ENCODE measurements around the gene RGSL1. TPM values are rescaled to one million over a fixed set of nuclear protein-coding genes. Genes with fewer than 3 reads are reported as not detected.

The RGSL1 gene
- total RNA-seq, 2 experiments from 2014 or later, result not detected

- Mint-ChIP-seq H3K27ac (no peak overlapping the region), H3K36me3 (ENCODE audit: low read depth) (peaks cover 29% of the 10 kb centered on the region), H3K27me3 (no peaks in the 10 kb centered on the region), H3K9me3 (ENCODE audit: low read depth) (no peaks in the 10 kb centered on the region), H3K4me1 (peaks cover 5% of the 10 kb centered on the region), H3K4me3 (no peak overlapping the region)
- ATAC-seq (no peak), DNase-seq (no peak)
- ChIA-PET POLR2A (interaction anchor here (0.5 kb wide), 1 partner anchor 353 kb away, joined by 5 read pairs; no protein-coding TSS in a partner anchor), CTCF (interaction anchor here (0.5 to 1.2 kb wide), 4 partner anchors 12 to 331 kb away, joined by 3 read pairs; partner anchors contain the start of gene RNASEL)
- intact Hi-C loops (cut with DNase I, micrococcal nuclease), result no loop called here
Measured at GRCh38 chr1:182574156-182574555, 124.2 kb downstream of the RGSL1 start.

GRCh38 chr1:182575540-182576149 lies 125.7 kb downstream of the RGSL1 start:
- Mint-ChIP-seq H3K36me3 (ENCODE audit: low read depth) (peaks cover 39% of the 10 kb centered on the region), H3K9me3 (ENCODE audit: low read depth) (no peaks in the 10 kb centered on the region), H3K27me3 (no peaks in the 10 kb centered on the region), H3K27ac (no peak overlapping the region), H3K4me1 (peaks cover 14% of the 10 kb centered on the region), H3K4me3 (no peak overlapping the region)
- POLR2A ChIA-PET, result no interaction called here
- intact Hi-C loops (cut with DNase I, micrococcal nuclease), result no loop called here
- DNase-seq (no peak), ATAC-seq (no peak)
- CTCF ChIA-PET, result interaction anchor here (0.6 to 1.2 kb wide), 3 partner anchors 13 to 26 kb away, joined by 3 read pairs; partner anchors contain the start of gene RNASEL

GRCh38 chr1:182580736-182581135 lies 130.8 kb downstream of the RGSL1 start:
- no peaks in the 10 kb centered on the region for H3K9me3 Mint-ChIP-seq (ENCODE audit: low read depth)
- ATAC-seq (no peak), DNase-seq (no peak)
- intact Hi-C loops (cut with DNase I, micrococcal nuclease), result no loop called here
- peaks cover 44% of the 10 kb centered on the region for H3K36me3 Mint-ChIP-seq (ENCODE audit: low read depth)
- POLR2A ChIA-PET, result no interaction called here
- CTCF ChIA-PET, result interaction anchor here (1.5 to 1.9 kb wide), 2 partner anchors 14 to 204 kb away, joined by 5 to 11 read pairs; no protein-coding TSS in a partner anchor
- H3K4me1 Mint-ChIP-seq, result peaks cover 48% of the 10 kb centered on the region
- H3K27ac Mint-ChIP-seq, result no peak overlapping the region
- H3K27me3 Mint-ChIP-seq, result no peaks in the 10 kb centered on the region
- H3K4me3 Mint-ChIP-seq, result no peak overlapping the region

- Mint-ChIP-seq H3K27me3 (no peaks in the 10 kb centered on the region), H3K4me1 (peaks cover 65% of the 10 kb centered on the region), H3K9me3 (ENCODE audit: low read depth) (peaks cover 2% of the 10 kb centered on the region), H3K4me3 (no peak overlapping the region), H3K27ac (no peak overlapping the region), H3K36me3 (ENCODE audit: low read depth) (peaks cover 30% of the 10 kb centered on the region)
- no peak for ATAC-seq
- ChIA-PET POLR2A (no interaction called here), CTCF (interaction anchor here (0.6 to 1.4 kb wide), 2 partner anchors 11 to 16 kb away, joined by 3 to 6 read pairs; no protein-coding TSS in a partner anchor)
- no peak for DNase-seq
- intact Hi-C loops (cut with DNase I, micrococcal nuclease), result no loop called here
Measured at GRCh38 chr1:182584746-182585145, 134.8 kb downstream of the RGSL1 start.

- DNase-seq, result no peak
- CTCF ChIA-PET, result interaction anchor here (0.8 to 23.5 kb wide), 4 partner anchors 11 to 200 kb away, joined by 3 to 772 read pairs (median 22); partner anchors contain the start of gene NPL
- Mint-ChIP-seq H3K4me3 (no peak overlapping the region), H3K4me1 (peaks cover 57% of the 10 kb centered on the region), H3K27ac (no peak overlapping the region), H3K9me3 (ENCODE audit: low read depth) (peaks cover 2% of the 10 kb centered on the region), H3K27me3 (no peaks in the 10 kb centered on the region), H3K36me3 (ENCODE audit: low read depth) (peaks cover 18% of the 10 kb centered on the region)
- POLR2A ChIA-PET, result no interaction called here
- intact Hi-C loops (cut with DNase I, micrococcal nuclease), result no loop called here
- ATAC-seq, result no peak
Measured at GRCh38 chr1:182586380-182586779, 136.4 kb downstream of the RGSL1 start.

GRCh38 chr1:182587093-182587492 lies 137.1 kb downstream of the RGSL1 start:
- ChIA-PET POLR2A (no interaction called here), CTCF (interaction anchor here (1.2 to 23.5 kb wide), 3 partner anchors 10 to 199 kb away, joined by 4 to 772 read pairs (median 39); partner anchors contain the start of gene NPL)
- Mint-ChIP-seq H3K27me3 (no peaks in the 10 kb centered on the region), H3K36me3 (ENCODE audit: low read depth) (peaks cover 15% of the 10 kb centered on the region), H3K4me1 (peaks cover 57% of the 10 kb centered on the region), H3K4me3 (no peak overlapping the region), H3K9me3 (ENCODE audit: low read depth) (peaks cover 2% of the 10 kb centered on the region), H3K27ac (no peak overlapping the region)
- intact Hi-C loops (cut with DNase I, micrococcal nuclease), result no loop called here
- ATAC-seq (no peak), DNase-seq (no peak)

- POLR2A ChIA-PET, result interaction anchor here (0.6 to 1.4 kb wide), 3 partner anchors 10 to 252 kb away, joined by 3 to 4 read pairs (median 3); no protein-coding TSS in a partner anchor
- H3K4me3 Mint-ChIP-seq, result peak overlapping the region; percentile 89
- H3K4me1 Mint-ChIP-seq, result peaks cover 51% of the 10 kb centered on the region
Measured at GRCh38 chr1:182587666-182588499, 137.9 kb downstream of the RGSL1 start.

GRCh38 chr1:182588500-182589396 lies 138.8 kb downstream of the RGSL1 start, which contains the start of gene RNASEL:
TSS of gene RNASEL (minus strand) at chr1:182589256. CDS start at chr1:182586806, 2,450 bp downstream.
- ATAC-seq (peak; percentile 92), DNase-seq (peak; percentile 74)
- intact Hi-C loops (cut with DNase I, micrococcal nuclease), result loop anchor here in 1 of 2 experiments (1.0 to 2.0 kb wide), 2 partner anchors 200 to 251 kb away; partner anchors contain the start of genes DHX9 and NPL
- Mint-ChIP-seq H3K27me3 (no peaks in the 10 kb centered on the region), H3K4me3 (peak within 1 kb of the TSS; percentile 89), H3K27ac (peak within 1 kb of the TSS; percentile 99), H3K4me1 (peaks cover 45% of the 10 kb centered on the region), H3K9me3 (ENCODE audit: low read depth) (peaks cover 2% of the 10 kb centered on the region), H3K36me3 (ENCODE audit: low read depth) (peaks cover 7% of the 10 kb centered on the region)
- ChIA-PET CTCF (interaction anchor here (0.7 to 23.5 kb wide), 12 partner anchors 9 to 503 kb away, joined by 3 to 772 read pairs (median 3); partner anchors contain the start of gene NPL), POLR2A (interaction anchor here (0.7 to 1.4 kb wide), 2 partner anchors 9 to 113 kb away, joined by 4 read pairs; no protein-coding TSS in a partner anchor)

More at GRCh38 chr1:182587666-182588499, 137.9 kb downstream of the RGSL1 start:
- DNase-seq, result no peak
- H3K9me3 Mint-ChIP-seq (ENCODE audit: low read depth), result peaks cover 2% of the 10 kb centered on the region
- ATAC-seq, result peak; percentile 9
- H3K27ac Mint-ChIP-seq, result peak overlapping the region; percentile 99
- peaks cover 11% of the 10 kb centered on the region for H3K36me3 Mint-ChIP-seq (ENCODE audit: low read depth)
- CTCF ChIA-PET, result interaction anchor here (0.7 to 23.5 kb wide), 9 partner anchors 10 to 503 kb away, joined by 3 to 772 read pairs (median 3); partner anchors contain the start of gene NPL
- H3K27me3 Mint-ChIP-seq, result no peaks in the 10 kb centered on the region
- intact Hi-C loops (cut with DNase I, micrococcal nuclease), result loop anchor here in 1 of 2 experiments (1.0 to 2.0 kb wide), 2 partner anchors 201 to 251 kb away; partner anchors contain the start of genes DHX9 and NPL

GRCh38 chr1:182589520-182589919 lies 139.6 kb downstream of the RGSL1 start:
- Mint-ChIP-seq H3K36me3 (ENCODE audit: low read depth) (peaks cover 7% of the 10 kb centered on the region), H3K27ac (peak overlapping the region; percentile 99), H3K27me3 (no peaks in the 10 kb centered on the region), H3K9me3 (ENCODE audit: low read depth) (peaks cover 2% of the 10 kb centered on the region), H3K4me3 (peak overlapping the region; percentile 89), H3K4me1 (peaks cover 37% of the 10 kb centered on the region)
- intact Hi-C loops (cut with DNase I, micrococcal nuclease), result loop anchor here in 1 of 2 experiments (2.0 kb wide), 1 partner anchor 199 kb away; the partner anchor contains the start of gene NPL
- POLR2A ChIA-PET, result interaction anchor here (0.7 to 1.0 kb wide), 2 partner anchors 15 to 114 kb away, joined by 3 to 4 read pairs; no protein-coding TSS in a partner anchor
- DNase-seq (no peak), ATAC-seq (no peak)
- CTCF ChIA-PET, result interaction anchor here (0.5 to 23.5 kb wide), 9 partner anchors 8 to 504 kb away, joined by 3 to 772 read pairs (median 5); partner anchors contain the start of gene NPL

GRCh38 chr1:182589931-182590330 lies 140.0 kb downstream of the RGSL1 start:
- Mint-ChIP-seq H3K4me1 (peaks cover 33% of the 10 kb centered on the region), H3K36me3 (ENCODE audit: low read depth) (peaks cover 7% of the 10 kb centered on the region), H3K9me3 (ENCODE audit: low read depth) (peaks cover 2% of the 10 kb centered on the region), H3K27ac (peak overlapping the region; percentile 5), H3K4me3 (peak overlapping the region; percentile 89), H3K27me3 (no peaks in the 10 kb centered on the region)
- DNase-seq, result no peak
- POLR2A ChIA-PET, result interaction anchor here (0.6 to 1.0 kb wide), 2 partner anchors 15 to 74 kb away, joined by 3 read pairs; no protein-coding TSS in a partner anchor
- intact Hi-C loops (cut with DNase I, micrococcal nuclease), result loop anchor here in 1 of 2 experiments (2.0 kb wide), 1 partner anchor 199 kb away; the partner anchor contains the start of gene NPL
- ATAC-seq, result no peak
- CTCF ChIA-PET, result interaction anchor here (0.5 to 23.5 kb wide), 8 partner anchors 8 to 505 kb away, joined by 3 to 772 read pairs (median 5); partner anchors contain the start of gene NPL
